Ectodermal cell (in vitro differentiated cells): ENCODE data around the gene POU1F1.
A peak's percentile ranks its signal among the peaks of the same experiment; 100 is the strongest.
"Not testable (repeated sequence)": the region's sequence is repeated elsewhere in the genome, so short reads cannot be mapped to it uniquely, and the experiment has no call there.

Experiments used
- H3K27ac ChIP-seq: 2 replicates; pipeline ENCODE4 v1.7.0; 2013; ENCODE audit warnings: mild to moderate bottlenecking, low read depth, low read length; ENCODE audit not compliant: insufficient read depth, poor library complexity, severe bottlenecking
- H3K27me3 ChIP-seq: 2 replicates; pipeline ENCODE4 v1.7.0; 2013; ENCODE audit warnings: mild to moderate bottlenecking, low read length; ENCODE audit not compliant: insufficient read depth, control insufficient read depth, poor library complexity, severe bottlenecking
- H3K36me3 ChIP-seq: one replicate; pipeline ENCODE4 v1.7.0; 2013; ENCODE audit warnings: low read length; ENCODE audit not compliant: control insufficient read depth, insufficient read depth
- H3K4me1 ChIP-seq: one replicate; pipeline ENCODE4 v1.7.0; 2013; ENCODE audit warnings: low read length; ENCODE audit not compliant: control insufficient read depth, insufficient read depth
- H3K4me3 ChIP-seq: 2 replicates; pipeline ENCODE4 v1.7.0; 2013; ENCODE audit warnings: low read depth, low read length, control low read depth; ENCODE audit not compliant: insufficient read depth
- H3K9me3 ChIP-seq: 2 replicates; pipeline ENCODE4 v1.7.0; 2013; ENCODE audit warnings: mild to moderate bottlenecking, low read length, moderate library complexity; ENCODE audit not compliant: control insufficient read depth
- WGBS, 2 experiments: methylation state at CpG; one replicate each; pipeline ENCODE4 v1.1.7; 2013; ENCODE audit warnings: missing lambda C conversion rate in 2 of 2; 5-methylcytosine and 5-hydroxymethylcytosine counted together

The POU1F1 gene

GRCh38 chr3:87260270-87260669 lies 16.1 kb downstream of the POU1F1 start:
- no peaks in the 10 kb centered on the region for H3K36me3 ChIP-seq
- no peaks in the 10 kb centered on the region for H3K4me1 ChIP-seq
- H3K4me3 ChIP-seq: no peak overlapping the region
- no peaks in the 10 kb centered on the region for H3K27me3 ChIP-seq
- no peak overlapping the region for H3K27ac ChIP-seq
- no peaks in the 10 kb centered on the region for H3K9me3 ChIP-seq
- WGBS, 2 experiments: 40 to 62% methylated on average over 3 to 4 of the region's 4 CpGs

DNA sequence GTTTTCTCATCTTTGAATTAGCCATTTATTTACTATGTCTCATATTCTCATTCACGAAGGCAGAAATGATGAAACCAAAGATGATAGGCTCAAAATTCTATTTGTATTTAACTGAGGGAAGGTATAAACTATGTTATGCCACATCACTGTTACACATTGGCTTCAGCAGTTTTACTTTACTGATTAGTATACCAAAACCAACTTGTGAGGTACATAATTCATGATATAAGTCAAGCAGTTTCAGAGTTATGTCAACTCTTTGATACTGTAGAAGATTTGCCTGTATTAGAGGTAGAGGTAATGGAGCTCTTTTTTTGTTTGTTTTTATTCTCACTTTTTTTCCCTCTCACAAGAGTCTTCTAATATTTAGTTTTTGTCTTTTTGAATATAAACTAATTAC lies 26.4 kb downstream of the POU1F1 start:
- H3K27ac ChIP-seq: no peak overlapping the region
- no peaks in the 10 kb centered on the region for H3K27me3 ChIP-seq
- 100% methylated on average over 1 of the region's 1 CpG; no CpG with 5 or more reads in 1 of the 2 experiments for WGBS, 2 experiments
- H3K4me3 ChIP-seq: no peak overlapping the region
- H3K36me3 ChIP-seq: peaks cover 11% of the 10 kb centered on the region
- H3K4me1 ChIP-seq: no peaks in the 10 kb centered on the region
- no peaks in the 10 kb centered on the region for H3K9me3 ChIP-seq

DNA sequence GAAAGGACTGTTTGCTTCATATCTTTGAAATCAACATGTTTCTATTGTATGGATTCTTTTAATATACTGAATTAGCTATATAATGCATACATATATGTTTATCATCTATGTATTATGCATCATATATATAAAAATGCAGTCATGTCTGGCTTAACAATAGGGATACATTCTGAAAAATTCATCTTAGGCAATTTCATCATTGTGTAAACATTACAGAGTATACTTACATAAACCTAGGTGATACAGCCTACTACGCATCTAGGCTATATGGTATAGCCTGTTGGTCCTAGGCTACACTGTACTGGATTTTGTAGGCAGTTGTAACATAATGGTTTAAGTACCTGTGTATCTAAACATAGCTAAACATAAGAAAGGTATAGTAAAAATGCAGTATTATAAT lies 27.6 kb downstream of the POU1F1 start:
- H3K27me3 ChIP-seq: no peaks in the 10 kb centered on the region
- H3K9me3 ChIP-seq: no peaks in the 10 kb centered on the region
- 100% methylated on average over 1 of the region's 1 CpG for WGBS, 2 experiments
- no peak overlapping the region for H3K27ac ChIP-seq
- peaks cover 11% of the 10 kb centered on the region for H3K36me3 ChIP-seq
- H3K4me1 ChIP-seq: no peaks in the 10 kb centered on the region
- no peak overlapping the region for H3K4me3 ChIP-seq

GRCh38 chr3:87248231-87248630 lies 28.2 kb downstream of the POU1F1 start:
- WGBS, 2 experiments: 90 to 95% methylated on average over 6 of the region's 6 CpGs

DNA sequence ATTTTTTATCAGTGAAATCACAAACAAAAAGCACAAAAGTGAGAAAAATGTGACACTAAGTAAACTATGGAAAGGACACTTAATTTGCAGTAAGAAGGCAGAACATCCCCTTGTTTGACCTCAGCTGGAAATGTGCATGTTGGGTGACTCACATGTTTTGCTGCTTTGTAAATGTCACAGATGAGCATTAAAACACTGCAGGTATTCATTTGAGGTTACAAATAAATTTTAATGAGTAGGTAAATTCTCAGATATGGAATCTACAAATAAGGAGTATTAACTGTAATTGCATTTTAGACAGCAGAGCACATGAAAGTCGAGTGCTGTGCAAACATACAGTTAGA lies 29.0 kb downstream of the POU1F1 start:
- Histone ChIP-seq H3K4me1 (no peaks in the 10 kb centered on the region), H3K27ac (no peak overlapping the region), H3K36me3 (peaks cover 3% of the 10 kb centered on the region), H3K4me3 (no peak overlapping the region), H3K27me3 (no peaks in the 10 kb centered on the region), H3K9me3 (no peaks in the 10 kb centered on the region)
- WGBS, 2 experiments: 75 to 80% methylated on average over 1 of the region's 1 CpG

More at GRCh38 chr3:87248231-87248630, 28.2 kb downstream of the POU1F1 start:
- H3K27me3 ChIP-seq, H3K36me3 ChIP-seq, H3K4me3 ChIP-seq, H3K27ac ChIP-seq, H3K4me1 ChIP-seq, H3K9me3 ChIP-seq: not testable (repeated sequence)

GRCh38 chr3:87246662-87247429 lies 29.5 kb downstream of the POU1F1 start:
- H3K27me3 ChIP-seq: no peaks in the 10 kb centered on the region
- no peak overlapping the region for H3K4me3 ChIP-seq
- H3K36me3 ChIP-seq: peaks cover 3% of the 10 kb centered on the region
- no peaks in the 10 kb centered on the region for H3K4me1 ChIP-seq
- no peak overlapping the region for H3K27ac ChIP-seq
- no peaks in the 10 kb centered on the region for H3K9me3 ChIP-seq
- WGBS, 2 experiments: 91 to 100% methylated on average over 2 to 3 of the region's 3 CpGs

- Histone ChIP-seq H3K27ac (no peak overlapping the region), H3K4me1 (no peaks in the 10 kb centered on the region), H3K4me3 (no peak overlapping the region), H3K27me3 (no peaks in the 10 kb centered on the region), H3K9me3 (no peaks in the 10 kb centered on the region), H3K36me3 (peaks cover 6% of the 10 kb centered on the region)
- 100% methylated on average over 1 of the region's 1 CpG; no CpG with 5 or more reads in 1 of the 2 experiments for WGBS, 2 experiments
These were observed 40.3 kb downstream of the POU1F1 start for GRCh38 chr3:87236093-87236492.

DNA sequence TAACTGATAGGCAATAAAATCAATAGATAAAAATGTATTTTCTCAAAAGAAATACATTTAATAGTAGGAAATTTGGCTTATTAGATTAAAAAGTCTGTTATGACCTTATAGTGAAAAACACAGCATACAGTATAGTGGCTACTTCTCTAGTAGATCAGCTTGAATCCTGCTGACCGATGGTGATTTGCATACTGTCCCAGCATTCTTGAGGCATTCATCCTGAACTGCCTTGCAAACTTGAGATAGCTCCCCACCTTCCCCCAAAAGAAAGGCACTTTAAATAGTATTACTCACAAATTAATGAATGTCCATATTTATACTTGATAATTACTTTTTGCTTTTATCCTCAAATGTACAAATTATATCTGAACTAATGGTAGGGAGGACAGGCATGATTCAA lies 42.6 kb downstream of the POU1F1 start:
- Histone ChIP-seq H3K36me3 (peaks cover 6% of the 10 kb centered on the region), H3K4me1 (no peaks in the 10 kb centered on the region), H3K27ac (no peak overlapping the region), H3K27me3 (no peaks in the 10 kb centered on the region), H3K9me3 (no peaks in the 10 kb centered on the region), H3K4me3 (no peak overlapping the region)
- WGBS, 2 experiments: 91 to 92% methylated on average over 1 of the region's 1 CpG

GRCh38 chr3:87229113-87229512 lies 47.3 kb downstream of the POU1F1 start:
- H3K4me3 ChIP-seq: no peak overlapping the region
- no CpG with 5 or more reads among the region's 1 CpG for WGBS, 2 experiments

GRCh38 chr3:87228316-87228715 lies 48.1 kb downstream of the POU1F1 start:
- Histone ChIP-seq H3K36me3 (no peaks in the 10 kb centered on the region), H3K4me3 (peak overlapping the region; percentile 88), H3K4me1 (peaks cover 7% of the 10 kb centered on the region), H3K27ac (no peak overlapping the region), H3K9me3 (no peaks in the 10 kb centered on the region), H3K27me3 (peaks cover 5% of the 10 kb centered on the region)
- WGBS, 2 experiments: 39 to 44% methylated on average over 1 of the region's 1 CpG

More at GRCh38 chr3:87229113-87229512, 47.3 kb downstream of the POU1F1 start:
- H3K27me3 ChIP-seq: peaks cover 5% of the 10 kb centered on the region
- H3K4me1 ChIP-seq: peaks cover 7% of the 10 kb centered on the region
- H3K27ac ChIP-seq: no peak overlapping the region
- H3K9me3 ChIP-seq: no peaks in the 10 kb centered on the region
- H3K36me3 ChIP-seq: no peaks in the 10 kb centered on the region

GRCh38 chr3:87227835-87228144 lies 48.6 kb downstream of the POU1F1 start:
- WGBS, 2 experiments: 2 to 3% methylated on average over 3 of the region's 3 CpGs
- Histone ChIP-seq H3K4me3 (peak overlapping the region; percentile 88), H3K36me3 (no peaks in the 10 kb centered on the region), H3K9me3 (no peaks in the 10 kb centered on the region), H3K27me3 (peaks cover 5% of the 10 kb centered on the region), H3K4me1 (peaks cover 7% of the 10 kb centered on the region), H3K27ac (no peak overlapping the region)
